Measurements from ENCODE around the gene SNX9. TPM values are rescaled to one million over a fixed set of nuclear protein-coding genes. Genes with fewer than 3 reads are reported as not detected.
A peak's percentile ranks its signal among the peaks of the same experiment; 100 is the strongest.

Gene SNX9
- total RNA-seq, 1 experiment from 2014 or later: 31.3 TPM

- peaks cover 36 to 45% of the 10 kb centered on the region in 2 experiments for H3K4me1 Mint-ChIP-seq
- no peaks in the 10 kb centered on the region; the same call in 1 of the 2 replicates for H3K4me1 ChIP-seq (ENCODE audit: insufficient read depth, low read length)
- H3K36me3 Mint-ChIP-seq (ENCODE audit: insufficient read depth in 1 of 3, low read depth in 3 of 3): peaks cover 4 to 8% (median 6%) of the 10 kb centered on the region in 3 experiments; a peak in 5 of 7 replicates
These were observed 168.0 kb downstream of the SNX9 start for GRCh38 chr6:157991067-157991432.

More at GRCh38 chr6:157991067-157991432, 168.0 kb downstream of the SNX9 start:
- no peak for TF ChIP-seq CTCF (conservative IDR thresholded peaks at IDR 0.05)
- DNase-seq: no peak
- H3K9ac ChIP-seq (ENCODE audit: extremely low read depth, insufficient read length, low read length): no peak overlapping the region
- peak overlapping the region in 2 of 3 experiments; percentile 52 to 62; a peak in 2 of 7 replicates for H3K27ac Mint-ChIP-seq
- H3K56ac ChIP-seq (ENCODE audit: insufficient read length, low read depth, low read length): no peak overlapping the region
- H3K27ac ChIP-seq (ENCODE audit: insufficient read length, low read depth, low read length): no peak overlapping the region
- H3K4me2 ChIP-seq (ENCODE audit: insufficient read depth, insufficient read length, low read length): no peak overlapping the region
- no peak overlapping the region for H2BK5ac ChIP-seq (ENCODE audit: insufficient read length, low read length)
- H3K23me2 ChIP-seq (ENCODE audit: insufficient read length, low read depth, low read length, poor library complexity, severe bottlenecking): no peaks in the 10 kb centered on the region
- no peak overlapping the region for H4K91ac ChIP-seq (ENCODE audit: insufficient read length, low read depth, low read length)
- H3K9me3 ChIP-seq (ENCODE audit: control insufficient read depth, low read depth, low read length): no peaks in the 10 kb centered on the region
- no peaks in the 10 kb centered on the region for H4K20me1 ChIP-seq (ENCODE audit: control insufficient read depth, insufficient read depth, insufficient read length)
- H4K8ac ChIP-seq (replicated peaks; ENCODE audit: insufficient read length, low read depth, low read length): no peak overlapping the region
- H3K27me3 Mint-ChIP-seq (ENCODE audit: low read depth): no peaks in the 10 kb centered on the region
- no peak overlapping the region for H2BK15ac ChIP-seq (ENCODE audit: low read depth, low read length)
- no peak overlapping the region for H2AK5ac ChIP-seq (ENCODE audit: insufficient read length, low read length)
- no peak overlapping the region for H3K14ac ChIP-seq (ENCODE audit: insufficient read depth, low read length)
- no peak overlapping the region for H3T11ph ChIP-seq (ENCODE audit: low read length)
- no peak overlapping the region for H2BK12ac ChIP-seq (ENCODE audit: insufficient read length, low read depth, low read length)
- H3K4ac ChIP-seq (ENCODE audit: low read depth, low read length): no peak overlapping the region
- no peak overlapping the region for H2BK120ac ChIP-seq (ENCODE audit: low read depth, low read length, poor library complexity, severe bottlenecking)
- no peak overlapping the region for H3K23ac ChIP-seq (ENCODE audit: insufficient read length, low read depth, low read length)
- H3K79me2 ChIP-seq (ENCODE audit: insufficient read depth, low read length): peaks cover 13% of the 10 kb centered on the region
- H3K4me3 Mint-ChIP-seq: no peak overlapping the region
- WGBS (ENCODE audit: extremely low coverage, insufficient read length, low lambda C conversion rate): no CpG with 5 or more reads among the region's 11 CpGs
- no peak overlapping the region for H4K5ac ChIP-seq (ENCODE audit: insufficient read length, low read depth, low read length)
- no peaks in the 10 kb centered on the region for H3K9me3 Mint-ChIP-seq
- H2AFZ ChIP-seq (ENCODE audit: low read length): no peak overlapping the region
- no peaks in the 10 kb centered on the region for H3K79me1 ChIP-seq (ENCODE audit: insufficient read depth, low read depth, low read length, poor library complexity, severe bottlenecking)
- H2BK20ac ChIP-seq (ENCODE audit: low read depth, low read length, poor library complexity, severe bottlenecking): no peak overlapping the region
- no peak overlapping the region for H3K18ac ChIP-seq (ENCODE audit: insufficient read length, low read depth, low read length)
- H3K27me3 ChIP-seq (ENCODE audit: insufficient read depth, low read length): no peaks in the 10 kb centered on the region

Measured in H9 (cell line).